Right renal cortex interstitium (tissue), 3 donors: ENCODE measurements around the gene RTP3. TPM values are rescaled to one million over a fixed set of nuclear protein-coding genes. Genes with fewer than 3 reads are reported as not detected.
"Not testable (repeated sequence)": the region's sequence is repeated elsewhere in the genome, so short reads cannot be mapped to it uniquely, and the experiment has no call there.

ENCODE experiments used
- DNase-seq, 3 donors: peaks; one replicate each; pipeline ENCODE4 v3.0.0-alpha.2; 2013; ENCODE audit warnings: low read depth in 3 of 3, low spot score in 2 of 3
- polyA plus RNA-seq, 3 donors: library from polyadenylated mRNA; unstranded; fragments of 120-200 nt; gene quantifications; one replicate each; pipeline ENCODE4 v1.2.1, GENCODE V29; 2013; ENCODE audit not compliant: insufficient read length in 3 of 3

Gene RTP3
- polyA plus RNA-seq, 3 donors: not detected

GRCh38 chr3:46516521-46516920 is 18.7 kb downstream of the RTP3 start:
- no peak for DNase-seq

GRCh38 chr3:46517016-46517783 is 19.4 kb downstream of the RTP3 start:
- DNase-seq: no peak

- no peak for DNase-seq
These were observed 20.0 kb downstream of the RTP3 start for GRCh38 chr3:46517784-46518181.

- no peak for DNase-seq
These were observed 22.2 kb downstream of the RTP3 start for GRCh38 chr3:46519952-46520351.

- DNase-seq: no peak
These were observed 22.8 kb downstream of the RTP3 start for GRCh38 chr3:46520531-46520930.

- no peak for DNase-seq
These were observed 23.3 kb downstream of the RTP3 start for GRCh38 chr3:46521096-46521495.

GRCh38 chr3:46522201-46522600 is 24.4 kb downstream of the RTP3 start:
- DNase-seq: not testable (repeated sequence)

- DNase-seq: no peak
These were observed 25.8 kb downstream of the RTP3 start for GRCh38 chr3:46523556-46523955.

GRCh38 chr3:46524008-46524407 is 26.2 kb downstream of the RTP3 start:
- no peak for DNase-seq

- no peak for DNase-seq
These were observed 27.1 kb downstream of the RTP3 start for GRCh38 chr3:46524832-46525231.

- no peak for DNase-seq
These were observed 29.5 kb downstream of the RTP3 start for GRCh38 chr3:46527239-46527638.

GRCh38 chr3:46533091-46533490 is 35.3 kb downstream of the RTP3 start:
- no peak for DNase-seq

GRCh38 chr3:46535746-46536145 is 38.0 kb downstream of the RTP3 start:
- no peak for DNase-seq

GRCh38 chr3:46536758-46537157 is 39.0 kb downstream of the RTP3 start:
- no peak for DNase-seq

- DNase-seq: no peak
These were observed 39.5 kb downstream of the RTP3 start for GRCh38 chr3:46537316-46537715.

- DNase-seq: no peak
These were observed 40.0 kb downstream of the RTP3 start for GRCh38 chr3:46537779-46538178.

GRCh38 chr3:46538425-46538802 is 40.6 kb downstream of the RTP3 start:
- DNase-seq: not testable (repeated sequence)

- no peak for DNase-seq
These were observed 41.1 kb downstream of the RTP3 start for GRCh38 chr3:46538803-46539442.

- DNase-seq: no peak
These were observed 41.7 kb downstream of the RTP3 start for GRCh38 chr3:46539443-46540005.

- no peak for DNase-seq
These were observed 42.8 kb downstream of the RTP3 start for GRCh38 chr3:46540550-46540949.

- DNase-seq: no peak
These were observed 44.1 kb downstream of the RTP3 start for GRCh38 chr3:46541835-46542234.

- no peak for DNase-seq
These were observed 44.6 kb downstream of the RTP3 start for GRCh38 chr3:46542344-46542743.
